ENCODE measurements around the gene IQCH.

IQCH gene

DNA sequence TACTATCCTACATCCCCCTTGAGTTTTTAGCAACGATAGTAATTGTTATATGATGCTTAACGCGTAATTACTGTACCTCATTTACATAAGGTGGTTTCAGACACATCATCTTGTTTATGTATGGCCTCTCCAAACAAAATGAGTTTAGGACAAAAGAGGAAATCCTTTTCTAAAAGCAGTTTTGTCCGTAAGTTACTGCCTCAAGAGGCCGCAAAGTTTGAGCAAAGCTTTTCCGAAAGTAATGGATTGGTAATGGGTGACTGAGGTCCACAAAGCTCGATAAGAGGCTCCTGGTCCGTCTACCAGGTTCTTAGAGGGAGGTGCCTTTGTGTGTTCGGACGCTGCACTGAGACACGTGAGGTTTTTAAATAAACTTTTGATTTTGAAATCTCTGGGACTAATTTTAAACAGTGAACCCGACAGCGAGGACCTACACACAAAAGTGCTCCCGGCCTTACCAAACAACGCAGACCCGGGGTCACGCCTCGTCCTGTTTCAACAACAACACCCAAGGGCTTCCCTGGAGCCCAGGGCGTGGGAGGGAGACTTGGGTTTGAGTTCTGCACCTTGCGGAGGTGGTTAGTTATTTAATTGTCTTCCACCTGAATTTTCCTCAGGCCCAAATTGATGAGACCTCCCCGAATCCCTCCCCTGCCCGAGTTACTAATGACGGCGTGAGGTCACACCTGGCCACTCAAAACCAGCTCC lies 265.9 kb downstream of the IQCH start:
- in situ Hi-C loops (cut with HindIII; ENCODE audit: low pct_unique_long_range_greater_than_20kb, low sequenced_read_pairs) = no loop called here
- no peak for TF ChIP-seq JUND (IDR thresholded peaks at IDR 0.05; ENCODE audit: low read depth)
- DNase-seq (ENCODE audit: low read depth in 1 of 2, low spot score in 1 of 2) = peak in 1 of 2 experiments; percentile 5

DNA sequence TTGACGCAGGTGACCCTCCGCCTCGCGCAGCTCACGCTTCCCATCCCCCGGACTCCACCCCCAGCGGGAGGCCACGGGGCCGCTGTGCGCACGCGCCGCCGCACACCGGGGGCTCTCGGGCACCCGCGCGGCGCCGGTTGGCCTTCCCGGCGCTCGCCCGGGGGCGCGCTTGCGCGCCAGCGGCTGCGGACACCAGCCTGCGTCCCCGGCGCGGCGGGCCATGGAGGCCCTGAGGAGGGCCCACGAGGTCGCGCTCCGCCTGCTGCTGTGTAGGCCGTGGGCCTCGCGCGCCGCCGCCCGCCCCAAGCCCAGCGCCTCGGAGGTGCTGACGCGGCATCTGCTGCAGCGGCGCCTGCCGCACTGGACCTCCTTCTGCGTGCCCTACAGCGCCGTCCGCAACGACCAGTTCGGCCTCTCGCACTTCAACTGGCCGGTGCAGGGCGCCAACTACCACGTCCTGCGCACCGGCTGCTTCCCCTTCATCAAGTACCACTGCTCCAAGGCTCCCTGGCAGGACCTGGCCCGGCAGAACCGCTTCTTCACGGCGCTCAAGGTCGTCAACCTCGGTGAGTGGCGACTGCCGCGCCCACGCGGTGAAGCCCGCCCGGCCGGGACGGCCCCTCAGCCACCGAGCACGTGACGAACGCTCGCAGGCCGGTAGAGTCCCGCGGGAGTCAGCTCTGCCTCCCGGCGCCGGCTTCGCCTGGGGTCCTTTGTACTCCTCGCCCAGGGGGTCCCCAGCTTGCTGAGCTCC lies 266.6 kb downstream of the IQCH start, which contains the start of gene C15orf61:
Gene C15orf61, plus strand, starts transcription at position 103 of the 754 bp plus-strand sequence. Its CDS starts 118 bp downstream, at position 221.
- in situ Hi-C loops (cut with HindIII; ENCODE audit: low pct_unique_long_range_greater_than_20kb, low sequenced_read_pairs) = no loop called here
- TF ChIP-seq JUND (IDR thresholded peaks at IDR 0.05; ENCODE audit: low read depth) = no peak
- peak; percentile 89 to 95 for DNase-seq (ENCODE audit: low read depth in 1 of 2, low spot score in 1 of 2)

DNA sequence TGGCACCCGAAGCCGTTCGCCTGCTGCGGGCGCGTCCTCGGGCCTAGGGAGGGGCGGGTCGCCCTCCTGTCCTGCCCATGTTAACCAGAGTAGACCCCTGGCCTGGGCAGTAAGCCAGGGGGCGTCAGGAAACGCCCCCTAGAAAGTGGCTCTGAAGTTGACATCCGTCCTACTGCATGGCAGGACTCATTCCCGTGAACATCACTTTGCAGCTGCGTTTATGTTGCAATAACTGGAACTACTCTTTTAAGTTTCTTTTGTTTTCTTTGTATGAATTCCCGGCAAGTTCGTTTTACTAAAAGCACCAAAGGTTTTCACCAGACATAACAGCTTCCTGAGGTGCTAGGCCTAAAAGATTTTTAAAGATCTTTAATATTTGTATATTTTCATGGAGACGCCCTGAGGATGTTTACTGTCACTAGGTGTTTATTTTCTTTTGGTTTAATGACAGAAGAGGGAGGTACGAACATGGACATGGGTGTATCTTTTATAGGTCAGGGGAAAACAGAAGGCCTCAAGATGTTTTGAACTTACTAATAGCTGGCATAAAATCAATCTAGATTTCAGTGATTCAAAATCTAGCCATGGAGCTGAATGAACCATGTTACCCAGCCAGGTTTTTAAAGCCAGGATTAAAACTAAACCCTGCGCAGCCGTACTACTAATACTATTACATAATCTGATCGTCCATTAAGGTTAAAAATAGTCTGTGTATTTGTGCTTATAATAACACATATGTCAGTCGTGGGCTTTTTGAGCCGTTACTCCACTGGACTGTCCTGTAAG lies 267.4 kb downstream of the IQCH start:
- peak in 1 of 2 experiments; percentile 47 for DNase-seq (ENCODE audit: low read depth in 1 of 2, low spot score in 1 of 2)
- no peak for TF ChIP-seq JUND (IDR thresholded peaks at IDR 0.05; ENCODE audit: low read depth)

DNA sequence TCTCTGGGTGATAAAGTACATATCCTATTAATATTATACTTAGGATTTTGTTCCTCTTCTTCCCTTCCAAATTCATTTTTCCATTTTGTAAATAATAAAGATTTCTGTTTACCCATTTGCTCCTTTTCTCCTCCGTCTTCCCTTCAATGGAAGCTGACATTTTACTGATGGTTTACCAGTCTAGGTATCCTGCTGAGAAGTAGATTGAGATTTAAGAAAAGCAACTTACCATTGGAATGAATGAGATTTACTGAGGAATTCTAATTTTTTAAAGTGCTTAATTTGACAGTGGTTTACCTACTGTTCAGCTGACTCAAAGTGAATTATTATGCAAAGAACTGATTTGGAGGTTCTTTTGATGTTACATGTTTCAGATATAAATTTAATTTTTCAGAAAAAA lies 268.7 kb downstream of the IQCH start:
- in situ Hi-C loops (cut with HindIII; ENCODE audit: low pct_unique_long_range_greater_than_20kb, low sequenced_read_pairs) = no loop called here
- DNase-seq (ENCODE audit: low read depth in 1 of 2, low spot score in 1 of 2) = no peak
- TF ChIP-seq JUND (IDR thresholded peaks at IDR 0.05; ENCODE audit: low read depth) = no peak

More for the DNA sequence above, 267.4 kb downstream of the IQCH start:
- in situ Hi-C loops (cut with HindIII; ENCODE audit: low pct_unique_long_range_greater_than_20kb, low sequenced_read_pairs) = no loop called here

DNA sequence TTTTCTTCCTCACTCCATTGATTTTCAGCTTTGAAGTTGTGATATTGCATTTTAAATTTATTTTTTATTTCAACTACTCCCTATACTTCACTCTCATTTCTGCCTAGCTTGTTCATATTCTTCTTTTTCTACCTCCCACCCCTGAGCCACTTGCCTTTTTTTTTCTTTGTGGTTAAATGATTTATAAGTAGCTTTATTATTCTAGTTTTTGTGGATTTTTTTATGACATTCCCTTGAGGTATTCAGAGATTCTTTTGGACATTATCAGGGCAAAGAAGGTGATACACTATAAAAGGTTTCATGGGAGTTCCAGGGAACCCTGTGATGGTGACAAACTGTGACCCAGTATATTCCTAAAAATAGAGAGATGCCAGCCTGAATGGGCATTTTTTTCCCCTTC lies 269.6 kb downstream of the IQCH start:
- DNase-seq (ENCODE audit: low read depth in 1 of 2, low spot score in 1 of 2) = no peak
- no peak for TF ChIP-seq JUND (IDR thresholded peaks at IDR 0.05; ENCODE audit: low read depth)
- in situ Hi-C loops (cut with HindIII; ENCODE audit: low pct_unique_long_range_greater_than_20kb, low sequenced_read_pairs) = no loop called here

DNA sequence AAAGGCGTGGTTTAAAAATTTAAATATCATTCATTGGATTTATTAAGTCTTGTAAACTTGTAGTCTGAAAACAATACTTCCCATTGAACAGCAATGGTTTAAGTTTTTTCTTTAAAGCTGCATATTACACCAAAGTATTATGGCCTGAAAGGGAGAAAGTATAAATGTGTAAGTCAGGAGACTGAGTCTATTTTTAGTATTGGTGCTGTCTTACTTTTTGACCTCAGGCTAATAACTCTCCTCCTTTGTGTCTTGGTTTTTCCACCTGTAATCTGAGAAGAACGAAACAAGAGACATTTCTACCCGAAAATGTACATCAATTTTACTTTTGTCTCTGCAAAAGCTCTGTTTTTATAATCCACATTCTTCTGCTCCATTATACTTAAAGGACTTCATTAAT lies 273.9 kb downstream of the IQCH start:
- in situ Hi-C loops (cut with HindIII; ENCODE audit: low pct_unique_long_range_greater_than_20kb, low sequenced_read_pairs) = no loop called here
- DNase-seq (ENCODE audit: low read depth in 1 of 2, low spot score in 1 of 2) = no peak
- no peak for TF ChIP-seq JUND (IDR thresholded peaks at IDR 0.05; ENCODE audit: low read depth)

DNA sequence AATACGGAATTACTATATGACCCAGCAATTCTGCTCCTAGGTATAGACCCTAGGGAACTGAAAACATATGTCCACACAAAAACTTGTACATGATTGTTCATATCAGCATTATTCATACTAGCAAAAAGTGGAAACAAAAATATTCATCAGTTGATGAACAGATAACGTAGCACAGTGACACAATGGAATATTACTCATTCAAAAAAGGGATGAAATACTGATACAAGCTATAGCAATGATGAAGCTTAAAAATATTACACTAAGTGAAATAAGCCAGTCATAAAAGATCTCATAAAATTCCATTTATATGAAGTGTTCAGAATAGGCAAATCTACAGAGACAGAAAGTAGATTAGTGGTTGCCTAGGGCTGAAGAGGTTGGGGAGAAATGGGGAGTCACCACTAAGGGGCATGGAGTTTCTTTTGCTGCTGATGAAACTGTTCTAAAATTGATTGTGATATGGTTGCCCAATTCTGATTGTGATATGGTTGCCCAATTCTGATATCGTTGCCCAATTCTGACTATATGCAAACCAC lies 276.9 kb downstream of the IQCH start:
- TF ChIP-seq JUND (IDR thresholded peaks at IDR 0.05; ENCODE audit: low read depth) = no peak
- no peak for DNase-seq (ENCODE audit: low read depth in 1 of 2, low spot score in 1 of 2)
- in situ Hi-C loops (cut with HindIII; ENCODE audit: low pct_unique_long_range_greater_than_20kb, low sequenced_read_pairs) = no loop called here

DNA sequence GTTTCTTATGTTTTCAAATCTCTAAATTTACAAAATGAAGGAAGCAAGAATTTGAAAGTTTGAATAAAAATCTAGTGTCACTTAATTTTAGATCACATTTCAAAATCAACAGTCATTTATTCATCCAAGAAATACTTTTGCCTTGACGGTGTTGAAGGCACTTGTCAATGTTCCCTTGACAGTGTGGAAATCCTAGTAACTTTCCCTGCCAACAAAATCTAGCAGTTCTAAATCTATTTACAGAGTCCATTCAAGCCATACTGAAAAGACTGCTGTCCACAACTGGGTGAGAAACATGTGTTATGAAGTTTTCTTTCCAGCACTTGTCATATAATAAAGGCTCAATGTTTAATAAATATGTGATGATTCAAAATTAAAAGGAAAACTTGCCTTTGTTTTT lies 279.3 kb downstream of the IQCH start:
- no peak for TF ChIP-seq JUND (IDR thresholded peaks at IDR 0.05; ENCODE audit: low read depth)
- in situ Hi-C loops (cut with HindIII; ENCODE audit: low pct_unique_long_range_greater_than_20kb, low sequenced_read_pairs) = no loop called here
- DNase-seq (ENCODE audit: low read depth in 1 of 2, low spot score in 1 of 2) = no peak

DNA sequence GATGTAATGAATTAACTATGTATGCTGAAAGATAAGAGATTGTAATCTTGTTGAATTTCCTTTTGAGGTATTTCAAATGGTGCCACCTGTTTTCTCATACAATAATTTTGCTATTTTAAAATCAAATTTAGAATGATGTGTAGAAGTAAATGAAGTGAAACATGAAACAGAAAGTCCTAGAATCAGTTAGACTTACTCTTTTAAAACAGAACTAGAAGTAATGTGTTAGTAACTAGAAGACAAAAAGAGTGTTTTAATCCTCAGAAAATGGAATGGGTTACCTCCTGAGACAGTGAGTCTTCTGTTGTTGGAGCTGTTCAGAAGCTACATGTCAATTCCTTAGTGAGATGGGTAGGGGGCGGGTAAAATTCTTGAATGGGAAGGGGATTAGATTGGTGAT lies 279.8 kb downstream of the IQCH start:
- in situ Hi-C loops (cut with HindIII; ENCODE audit: low pct_unique_long_range_greater_than_20kb, low sequenced_read_pairs) = no loop called here
- no peak for TF ChIP-seq JUND (IDR thresholded peaks at IDR 0.05; ENCODE audit: low read depth)
- no peak for DNase-seq (ENCODE audit: low read depth in 1 of 2, low spot score in 1 of 2)

DNA sequence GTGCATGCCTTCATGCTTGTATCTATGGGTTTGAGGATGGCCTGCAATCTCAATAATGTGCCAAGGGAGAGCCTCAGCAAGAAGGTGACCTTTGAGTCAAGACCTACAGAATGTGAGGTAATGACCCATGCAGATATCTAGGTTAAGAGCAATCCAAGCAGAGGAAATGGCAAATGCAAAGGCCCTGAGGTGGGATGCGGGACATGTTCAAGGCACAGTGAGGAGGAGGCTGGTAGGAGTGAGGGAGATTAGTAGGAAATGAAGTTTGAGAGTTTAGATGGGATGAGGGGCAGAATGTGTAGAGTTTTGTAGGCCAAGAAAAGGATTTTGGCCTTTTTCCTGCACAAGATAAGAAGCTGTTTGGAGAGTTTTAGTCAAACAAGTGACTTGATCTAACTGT lies 283.2 kb downstream of the IQCH start:
- in situ Hi-C loops (cut with HindIII; ENCODE audit: low pct_unique_long_range_greater_than_20kb, low sequenced_read_pairs) = no loop called here
- TF ChIP-seq JUND (IDR thresholded peaks at IDR 0.05; ENCODE audit: low read depth) = no peak
- no peak for DNase-seq (ENCODE audit: low read depth in 1 of 2, low spot score in 1 of 2)

DNA sequence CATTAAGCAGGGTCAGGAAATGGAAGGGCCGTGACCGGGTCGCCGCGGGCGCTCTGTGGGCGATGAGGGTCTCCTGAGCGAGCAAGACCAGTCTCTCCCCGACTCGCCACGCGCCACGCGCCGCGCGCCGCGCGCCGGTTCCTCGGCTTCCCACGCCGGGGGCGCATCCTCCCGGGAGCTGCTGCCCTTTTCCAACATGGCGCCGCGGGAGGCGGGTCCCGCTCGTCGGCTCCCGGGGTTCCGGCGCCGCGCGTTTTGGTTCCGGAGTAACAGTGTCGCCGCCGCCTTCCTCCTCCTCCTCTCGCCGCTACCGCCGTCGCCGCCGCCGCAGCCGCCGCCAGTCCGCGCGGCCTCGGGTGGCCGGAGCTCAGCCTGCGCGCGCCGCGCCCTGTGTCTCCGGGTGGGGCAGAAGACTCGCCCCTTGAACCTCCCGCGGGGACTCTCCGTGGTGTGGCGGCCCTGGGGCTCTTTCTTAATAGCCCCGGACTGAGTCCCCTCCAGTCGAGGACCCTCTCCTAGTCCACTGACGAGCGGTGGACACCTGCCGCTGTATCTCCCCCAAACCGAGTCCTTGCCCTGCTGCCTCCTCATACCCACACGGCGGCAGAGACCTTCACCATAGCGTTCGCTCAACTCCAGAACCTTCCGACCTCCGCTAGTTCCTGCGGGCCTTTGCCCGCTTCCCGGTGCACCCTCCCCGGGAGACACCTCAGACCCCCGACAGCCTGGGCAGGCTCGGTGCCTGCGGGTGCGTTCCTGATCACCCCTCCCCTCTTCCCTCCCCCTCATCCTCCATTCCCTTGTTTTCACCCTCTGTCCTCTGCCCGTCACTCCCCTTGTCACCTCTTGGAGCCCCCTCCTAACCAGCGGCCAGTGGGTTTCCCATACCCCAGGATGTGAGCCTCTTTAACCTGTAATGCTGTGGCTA lies 288.1 kb downstream of the IQCH start, which contains the start of gene MAP2K5:
Gene MAP2K5, plus strand, starts transcription at position 284 of the 928 bp plus-strand sequence. Its CDS starts 633 bp downstream, at position 917.
- DNase-seq (ENCODE audit: low read depth in 1 of 2, low spot score in 1 of 2) = peak; percentile 80 to 84
- no peak for TF ChIP-seq JUND (IDR thresholded peaks at IDR 0.05; ENCODE audit: low read depth)
- in situ Hi-C loops (cut with HindIII; ENCODE audit: low pct_unique_long_range_greater_than_20kb, low sequenced_read_pairs) = no loop called here

Measured in T47D (cell line).